Measurements from ENCODE around the gene DNAAF1.

Gene DNAAF1

GRCh38 chr16:84144859-84145639, at the start of gene DNAAF1, which contains the start of gene HSDL1:
Gene DNAAF1 (plus strand): TSS chr16:84145308. CDS start chr16:84145441, 133 bp downstream.
Gene HSDL1 (minus strand): TSS chr16:84145177. CDS start chr16:84131321, 13,856 bp downstream.
- peak; percentile 99 for DNase-seq (ENCODE audit: extremely low spot score)
- ChIA-PET CTCF (interaction anchor here (0.9 to 2.2 kb wide), 6 partner anchors 9 to 61 kb away, joined by 3 to 6 read pairs (median 4); partner anchors contain the start of gene TAF1C), POLR2A (interaction anchor here (1.0 kb wide), 1 partner anchor 26 kb away, joined by 4 read pairs; no protein-coding TSS in a partner anchor)
- TF ChIP-seq CTCF (IDR thresholded peaks at IDR 0.05; ENCODE audit: control extremely low read depth, extremely low read depth, low read depth, missing control alignments): peak; percentile 12

- ChIA-PET CTCF (interaction anchor here (1.4 kb wide), 1 partner anchor 857 kb away, joined by 3 read pairs; no protein-coding TSS in a partner anchor), POLR2A (no interaction called here)
- DNase-seq (ENCODE audit: extremely low spot score): no peak
- no peak for TF ChIP-seq CTCF (IDR thresholded peaks at IDR 0.05; ENCODE audit: control extremely low read depth, extremely low read depth, low read depth, missing control alignments)
Measured at GRCh38 chr16:84095466-84095865, 49.6 kb upstream of the DNAAF1 start.

DNA sequence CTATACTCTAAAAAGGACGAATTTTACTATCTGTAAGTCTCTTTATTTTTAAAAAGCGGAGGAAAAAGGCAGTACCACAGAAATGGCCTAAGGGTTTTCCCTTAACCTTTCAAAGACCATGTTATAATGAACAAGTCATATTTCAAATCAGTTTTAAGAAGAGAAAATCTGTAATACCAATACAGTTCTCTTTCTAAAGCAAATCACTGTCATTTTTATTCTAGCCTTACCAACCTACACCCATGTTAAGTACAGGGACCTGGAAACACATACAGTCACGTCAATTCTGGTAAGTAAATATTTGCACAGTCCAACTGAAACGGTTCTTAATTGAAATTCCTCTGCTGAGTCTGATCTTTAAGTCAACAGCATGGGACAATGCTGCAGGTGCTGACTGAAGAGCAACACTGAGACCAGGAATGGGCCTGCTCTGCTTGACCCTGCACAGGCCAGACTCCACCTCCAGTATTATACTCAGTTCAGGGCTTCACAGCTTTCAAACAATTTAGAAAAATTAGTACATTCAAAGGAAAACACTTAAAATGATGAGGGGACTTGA, 48.6 kb upstream of the DNAAF1 start:
- POLR2A ChIA-PET: no interaction called here
- no peak for DNase-seq (ENCODE audit: extremely low spot score)
- TF ChIP-seq CTCF (IDR thresholded peaks at IDR 0.05; ENCODE audit: control extremely low read depth, extremely low read depth, low read depth, missing control alignments): no peak
- CTCF ChIA-PET: interaction anchor here (0.9 to 1.3 kb wide), 4 partner anchors 8 to 91 kb away, joined by 3 to 5 read pairs (median 4); partner anchors contain the start of gene TAF1C

GRCh38 chr16:84098939-84099338, 46.2 kb upstream of the DNAAF1 start:
- CTCF ChIA-PET: interaction anchor here (2.0 to 2.9 kb wide), 2 partner anchors 14 to 18 kb away, joined by 10 to 19 read pairs; partner anchors contain the start of gene MBTPS1
- POLR2A ChIA-PET: no interaction called here
- no peak for DNase-seq (ENCODE audit: extremely low spot score)
- no peak for TF ChIP-seq CTCF (IDR thresholded peaks at IDR 0.05; ENCODE audit: control extremely low read depth, extremely low read depth, low read depth, missing control alignments)

DNA sequence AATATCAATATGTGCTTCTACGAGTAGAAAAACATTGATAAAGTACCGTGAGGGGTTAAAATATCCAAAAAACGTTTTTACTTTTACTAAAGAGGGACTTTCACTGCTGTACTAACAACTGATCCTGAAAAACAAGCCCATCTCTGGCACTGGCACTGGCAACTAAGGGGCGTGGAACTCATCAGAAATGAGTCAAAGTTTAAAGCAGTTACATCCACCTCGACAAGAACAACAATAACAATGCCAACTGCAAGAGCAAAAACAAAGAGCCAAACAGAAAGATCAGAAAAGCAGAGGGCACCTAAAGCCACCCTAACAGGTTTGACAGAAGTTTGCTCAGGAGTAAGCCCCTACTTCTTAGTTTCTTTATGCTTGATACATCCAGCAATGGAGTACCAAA, 41.4 kb upstream of the DNAAF1 start:
- ChIA-PET CTCF (interaction anchor here (1.1 to 6.4 kb wide), 4 partner anchors 12 to 83 kb away, joined by 3 to 35 read pairs (median 6); partner anchors contain the start of genes MBTPS1 and TAF1C), POLR2A (no interaction called here)
- no peak for TF ChIP-seq CTCF (IDR thresholded peaks at IDR 0.05; ENCODE audit: control extremely low read depth, extremely low read depth, low read depth, missing control alignments)
- no peak for DNase-seq (ENCODE audit: extremely low spot score)

- ChIA-PET CTCF (interaction anchor here (1.1 to 6.4 kb wide), 4 partner anchors 12 to 83 kb away, joined by 3 to 35 read pairs (median 6); partner anchors contain the start of genes MBTPS1 and TAF1C), POLR2A (interaction anchor here (0.6 kb wide), 1 partner anchor 10 kb away, joined by 3 read pairs; no protein-coding TSS in a partner anchor)
- no peak for TF ChIP-seq CTCF (IDR thresholded peaks at IDR 0.05; ENCODE audit: control extremely low read depth, extremely low read depth, low read depth, missing control alignments)
- no peak for DNase-seq (ENCODE audit: extremely low spot score)
Measured at GRCh38 chr16:84104231-84104630, 40.9 kb upstream of the DNAAF1 start.
